ENCODE data around the gene CEP85.
"Not testable (repeated sequence)": the region's sequence is repeated elsewhere in the genome, so short reads cannot be mapped to it uniquely, and the experiment has no call there.

The CEP85 gene

DNA sequence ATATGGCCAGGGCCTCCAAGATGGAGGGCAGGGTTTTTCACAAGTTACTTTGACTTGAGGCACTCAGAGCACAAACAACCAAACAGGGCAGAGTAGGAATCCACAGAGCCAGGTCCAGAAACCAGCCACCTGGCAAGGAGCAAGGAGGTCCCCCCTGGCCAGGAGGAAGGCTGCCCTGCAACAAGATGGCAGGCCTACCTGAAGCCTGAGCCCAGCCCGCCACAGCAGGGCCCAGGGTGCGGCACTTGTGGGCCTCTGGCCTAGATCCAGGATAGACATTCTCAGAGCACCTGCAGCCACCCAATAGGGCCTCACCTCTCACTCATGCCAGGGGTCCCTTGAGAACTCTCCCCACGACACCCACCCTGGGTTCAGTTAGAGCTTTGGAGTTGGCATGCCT is 57.4 kb downstream of the CEP85 start:
- DNase-seq, result no peak

GRCh38 chr1:26291939-26292338 is 57.9 kb downstream of the CEP85 start:
- no peak for DNase-seq

- not testable (repeated sequence) for DNase-seq
These were observed 58.7 kb downstream of the CEP85 start for GRCh38 chr1:26292735-26293134.

DNA sequence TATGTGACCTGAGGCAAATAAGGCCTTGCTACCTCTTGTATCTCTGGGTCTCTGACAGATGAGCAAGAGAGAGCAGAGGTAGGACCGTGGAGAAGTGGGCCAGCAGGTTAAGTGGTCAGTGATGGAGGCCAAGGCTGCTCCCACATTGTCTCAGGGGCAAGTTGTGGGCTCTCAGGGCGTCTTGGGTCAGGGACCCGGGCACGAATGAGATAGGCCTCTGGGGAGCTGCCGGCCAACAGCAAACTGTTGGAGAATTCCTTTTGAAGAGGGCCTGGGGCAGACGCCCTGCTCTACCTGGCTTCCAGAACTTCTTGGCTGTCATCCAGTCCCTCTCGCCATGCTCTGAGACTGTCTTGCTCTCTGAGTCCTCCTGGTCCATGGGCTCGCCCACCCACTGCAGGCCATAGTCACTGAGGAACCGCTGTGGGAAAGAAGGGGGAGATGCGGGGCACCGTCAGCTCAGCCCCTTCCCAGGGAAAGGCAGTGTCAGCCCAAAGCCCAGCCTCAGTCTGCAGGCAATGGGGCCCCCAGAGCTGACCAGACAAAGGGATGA is 60.0 kb downstream of the CEP85 start:
- DNase-seq, result no peak

DNA sequence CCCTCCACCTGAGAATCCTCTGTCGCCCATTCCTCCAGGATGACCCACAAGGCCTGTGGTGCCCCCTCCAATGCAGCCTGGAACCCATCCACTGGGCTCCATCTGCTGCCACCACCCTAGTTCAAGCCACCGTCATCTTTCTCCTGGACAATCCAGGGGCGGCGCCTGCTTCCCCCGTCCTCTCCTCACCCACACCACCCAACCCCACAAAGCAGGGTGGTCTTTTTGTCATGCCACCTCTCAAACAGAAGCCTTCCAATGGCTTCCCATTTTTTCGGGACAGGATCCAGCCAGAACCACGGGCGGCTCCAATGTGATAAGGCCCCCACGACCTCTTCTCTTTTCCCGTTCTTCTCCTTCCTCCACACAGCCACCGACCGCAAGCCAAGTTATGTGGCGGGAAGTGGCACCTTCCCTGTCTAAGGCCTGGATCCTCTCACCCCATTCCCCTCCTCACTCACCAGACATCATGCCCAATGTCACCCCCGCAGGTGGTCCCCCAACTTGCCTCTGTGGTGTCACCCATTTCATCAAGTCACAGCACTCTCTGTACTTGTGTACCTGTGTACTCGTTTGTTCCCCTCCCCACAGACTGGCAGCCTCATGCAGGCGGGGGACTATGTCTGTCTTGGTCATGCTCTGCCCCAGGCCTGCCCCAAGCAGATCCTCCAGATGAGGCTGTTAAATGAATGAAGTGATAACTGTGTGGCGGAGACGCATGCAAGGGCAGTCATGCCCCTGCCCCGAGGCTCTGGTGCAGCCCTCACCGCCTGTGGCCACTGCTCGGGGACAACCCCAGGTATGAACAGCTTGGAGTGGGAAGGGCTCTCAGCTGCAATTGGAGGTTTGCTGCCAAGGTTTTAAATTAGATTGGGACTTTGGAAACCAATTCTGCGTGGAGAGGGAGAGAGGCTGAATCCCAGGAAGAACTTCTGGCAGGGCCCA is 61.5 kb downstream of the CEP85 start:
- no peak for DNase-seq

DNA sequence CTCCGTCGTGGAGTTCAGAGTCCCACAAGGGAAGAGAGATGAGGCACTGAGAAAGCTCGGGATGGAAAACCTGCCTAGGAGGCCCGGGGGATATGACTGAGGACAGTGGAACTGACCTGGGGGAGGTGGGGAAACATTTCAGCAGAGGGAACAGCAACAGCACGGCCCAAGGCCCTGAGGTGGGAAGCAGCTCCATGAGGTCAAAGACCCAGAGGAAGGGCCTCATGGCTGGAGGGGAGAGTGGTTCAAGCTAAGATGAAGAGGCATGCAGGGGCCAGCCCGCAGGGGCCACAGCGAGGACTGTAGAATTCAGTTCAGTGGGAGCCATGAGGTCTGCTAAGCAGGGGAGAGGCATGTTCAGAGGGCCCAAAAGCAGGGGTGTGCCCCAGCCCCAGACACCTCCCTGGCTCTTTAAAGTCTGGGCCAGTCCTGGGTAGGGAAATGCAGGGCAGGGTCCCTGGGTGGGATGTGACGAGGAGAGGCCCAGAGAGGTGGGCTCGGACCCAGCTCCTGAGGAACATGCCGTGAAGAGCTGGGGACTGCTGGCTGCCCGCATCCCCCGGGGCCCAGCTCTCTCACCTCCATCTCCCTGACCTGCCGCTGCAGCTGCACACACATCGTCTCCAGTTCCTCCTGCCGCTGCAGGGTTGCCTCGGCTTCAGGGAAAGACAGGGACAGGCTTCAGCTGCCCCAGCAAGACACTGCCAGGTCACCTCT is 62.5 kb downstream of the CEP85 start:
- DNase-seq, result no peak

GRCh38 chr1:26297057-26297790 is 63.2 kb downstream of the CEP85 start:
- no peak for DNase-seq

DNA sequence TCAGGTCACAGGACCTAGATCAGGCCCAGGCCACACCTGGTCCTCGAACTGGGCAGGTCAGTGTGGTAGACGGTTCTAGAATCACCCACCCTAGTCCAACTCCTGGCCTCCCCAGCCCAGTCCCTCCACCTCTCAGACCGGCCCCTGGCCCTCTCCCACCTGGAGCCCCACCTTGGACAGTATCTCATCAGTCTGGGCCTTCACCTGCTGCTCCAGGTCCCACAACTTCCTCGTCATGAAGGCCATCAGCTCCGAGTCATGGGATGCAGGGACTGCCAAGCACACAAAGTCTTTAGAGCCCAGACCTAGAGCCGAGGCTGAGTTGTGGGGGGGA is 63.8 kb downstream of the CEP85 start:
- no peak for DNase-seq

GRCh38 chr1:26300578-26301275 is 66.7 kb downstream of the CEP85 start:
- DNase-seq, result peak; percentile 64

- DNase-seq, result no peak
These were observed 68.9 kb downstream of the CEP85 start for GRCh38 chr1:26302733-26303405.

- no peak for DNase-seq
These were observed 71.8 kb downstream of the CEP85 start for GRCh38 chr1:26305667-26306289.

DNA sequence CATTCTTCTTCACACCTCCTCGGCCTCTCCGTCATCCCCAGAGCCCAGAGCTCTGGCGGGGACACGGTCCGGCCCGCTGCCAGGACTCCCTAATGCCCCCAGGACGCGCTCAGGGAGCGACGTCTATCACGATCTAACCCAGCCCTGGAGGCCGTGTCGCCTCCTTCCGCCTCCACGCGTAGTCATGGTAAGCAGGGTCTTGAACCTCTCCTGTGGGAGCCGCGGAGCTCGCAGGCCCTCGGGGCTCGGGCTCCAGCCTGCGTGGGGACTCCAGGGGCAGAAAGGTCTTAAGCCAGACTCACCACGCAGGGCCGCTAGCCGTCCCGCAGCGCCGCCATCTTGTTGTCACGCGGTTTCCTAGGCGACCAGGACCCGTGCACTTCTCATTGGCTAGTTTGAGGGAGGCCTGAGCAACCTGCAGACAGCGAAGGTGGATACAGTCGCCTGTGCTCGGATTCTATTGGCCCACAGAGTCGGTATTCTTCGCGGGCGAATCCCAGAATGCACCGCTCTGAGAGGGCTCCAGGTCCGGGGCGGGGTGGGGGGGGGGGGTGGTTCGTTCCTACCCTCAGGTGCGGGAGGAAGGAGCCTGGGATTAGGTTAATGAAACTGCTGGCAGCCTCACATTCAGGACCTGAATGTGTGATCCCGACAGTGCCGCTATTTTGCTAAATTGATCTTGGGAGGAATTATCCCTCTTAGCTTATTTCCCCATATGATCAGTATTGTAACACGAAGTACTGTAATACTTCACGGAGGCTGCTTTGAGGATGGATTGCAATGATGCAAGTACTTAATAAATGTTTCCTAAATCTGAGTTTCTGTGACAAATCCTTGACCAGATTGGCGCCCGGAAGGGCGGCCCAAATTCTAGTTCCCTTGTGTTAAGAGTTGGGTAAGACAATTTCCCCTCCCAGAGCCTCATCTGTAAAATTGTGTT is 72.6 kb downstream of the CEP85 start, which contains the start of gene UBXN11:
Gene UBXN11, minus strand, starts transcription at position 347 of the 940 bp plus-strand sequence. CDS start 3,753 bp downstream, outside the sequence.
- peak; percentile 98 for DNase-seq

DNA sequence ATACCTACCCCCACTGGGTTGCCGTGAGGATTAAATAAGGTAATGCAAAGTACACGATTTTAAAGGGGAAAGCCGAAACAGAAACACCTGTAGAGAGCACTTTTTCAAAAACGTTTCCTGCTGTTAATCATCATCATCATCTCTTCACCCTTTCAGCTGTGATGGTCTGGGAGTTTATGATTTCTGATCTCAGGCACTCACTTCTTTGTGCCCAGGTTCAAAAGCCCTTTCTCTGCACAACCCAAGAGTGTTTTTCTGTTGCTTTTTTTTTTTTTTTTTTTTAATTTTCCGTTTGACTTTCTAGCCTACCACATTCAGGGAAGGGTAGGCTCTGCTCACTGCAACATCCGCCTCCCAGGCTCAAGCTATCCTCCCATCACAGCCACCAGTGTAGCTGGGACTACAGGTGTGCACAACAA is 73.4 kb downstream of the CEP85 start:
- no peak for DNase-seq

DNA sequence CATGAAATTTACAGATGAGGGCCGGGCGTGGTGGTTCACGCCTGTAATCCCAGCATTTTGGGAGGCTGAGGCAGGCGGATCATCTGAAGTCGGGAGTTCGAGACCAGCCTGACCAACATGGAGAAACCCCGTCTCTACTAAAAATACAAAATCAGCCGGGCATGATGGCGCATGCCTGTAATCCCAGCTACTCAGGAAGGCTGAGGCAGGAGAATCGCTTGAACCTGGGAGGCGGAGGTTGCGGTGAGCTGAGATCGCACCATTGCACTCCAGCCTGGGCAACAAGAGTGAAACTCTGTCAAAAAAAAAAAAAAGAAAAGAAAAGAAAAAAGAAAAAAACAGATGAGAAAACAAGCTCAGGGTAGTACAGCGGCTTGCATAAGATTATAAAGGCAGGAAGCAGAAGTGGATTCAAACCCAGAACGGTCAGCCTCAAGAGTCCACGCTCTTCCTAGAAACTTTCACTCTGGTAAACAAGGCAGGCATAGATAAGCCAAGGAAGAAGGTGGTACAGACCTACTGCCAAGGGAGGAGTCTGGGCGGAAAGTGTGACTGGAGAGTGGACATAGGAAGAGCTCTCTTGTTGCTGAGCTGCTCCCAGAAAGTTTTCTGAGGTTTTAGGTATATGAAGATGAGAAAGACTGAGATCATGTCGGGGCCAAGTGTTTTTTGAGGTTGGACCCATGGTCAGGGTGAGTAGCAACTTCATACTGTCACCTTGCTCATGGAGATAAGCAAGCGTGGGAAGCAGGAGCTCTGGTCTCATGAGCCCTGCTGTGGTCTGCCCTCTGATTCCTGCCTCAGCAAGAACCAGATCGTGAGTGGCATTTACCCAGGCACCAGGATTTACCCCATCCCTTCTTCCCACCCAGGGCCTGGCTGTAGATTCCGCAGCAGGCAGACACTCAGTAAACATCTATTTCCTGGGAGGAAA is 74.2 kb downstream of the CEP85 start:
- DNase-seq, result not testable (repeated sequence)

DNA sequence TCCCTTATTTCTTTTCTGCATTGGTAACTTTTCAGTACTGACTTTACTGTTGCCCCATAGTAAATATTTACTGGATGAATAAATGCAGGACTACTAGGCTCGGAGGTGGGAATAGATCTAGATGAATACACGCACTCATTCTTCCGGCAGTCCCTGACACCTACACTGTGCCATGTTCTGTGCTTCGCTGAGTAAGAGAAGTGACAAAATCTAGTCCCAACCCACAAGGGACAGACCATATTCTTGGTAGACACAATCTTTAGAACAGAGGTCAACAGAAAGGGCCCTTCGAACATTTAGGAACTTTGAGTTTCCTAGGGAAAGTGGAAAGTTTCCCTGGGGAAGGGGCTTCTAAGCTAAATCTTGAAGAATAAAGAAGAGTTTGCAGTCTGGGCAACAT is 80.5 kb downstream of the CEP85 start:
- DNase-seq, result no peak

- DNase-seq, result no peak
These were observed 82.2 kb downstream of the CEP85 start for GRCh38 chr1:26315874-26316850.

- no peak for DNase-seq
These were observed 83.1 kb downstream of the CEP85 start for GRCh38 chr1:26317146-26317545.
